Stomach (tissue), 4 donors: ENCODE measurements around the gene SUSD4.

Source experiments
- CTCF ChIP-seq, 7 experiments: fragments of 450-650 bp in 4 of 7; fragments of 200-600 bp in 3 of 7; sonication (generic) in 3 of 7; IDR thresholded peaks; one replicate each; pipeline ENCODE4 v1.5.1; 2016 to 2019; ENCODE audit warnings: antibody characterized with exemption in 7 of 7, control low read depth in 2 of 7, mild to moderate bottlenecking in 1 of 7
- EP300 ChIP-seq: sonication (generic); formaldehyde crosslinking; IDR thresholded peaks from one replicate; pipeline ENCODE4 v1.6.1; 2017; ENCODE audit warnings: antibody characterized with exemption
- POLR2A ChIP-seq, 4 donors: fragments of 450-650 bp; IDR thresholded peaks; one replicate each; pipeline ENCODE4 v1.6.1; 2016; ENCODE audit warnings: antibody characterized with exemption in 4 of 4, control low read depth in 2 of 4, mild to moderate bottlenecking in 1 of 4, moderate library complexity in 1 of 4

GRCh38 chr1:223311826-223312225 is 52.1 kb downstream of the SUSD4 start:
- TF ChIP-seq CTCF (IDR thresholded peaks at IDR 0.05) (no peak), POLR2A (IDR thresholded peaks at IDR 0.05) (no peak), EP300 (no peak)
